Activated CD4-positive, alpha-beta T cell treated with anti-CD3 and anti-CD28 coated beads for 4 hours (primary cell): ENCODE measurements around the gene SLC44A5.

Experiments used
- DNase-seq, 2 donors: peaks; one replicate each; pipeline ENCODE4 v3.0.0-alpha.2; 2020

SLC44A5 gene

GRCh38 chr1:75587692-75588091 is 23.2 kb downstream of the SLC44A5 start:
- DNase-seq: no peak

GRCh38 chr1:75583282-75583681 is 27.6 kb downstream of the SLC44A5 start:
- DNase-seq: no peak

- DNase-seq: no peak
Measured at GRCh38 chr1:75582725-75583261, 28.1 kb downstream of the SLC44A5 start.

GRCh38 chr1:75579046-75579445 is 31.9 kb downstream of the SLC44A5 start:
- DNase-seq: no peak

GRCh38 chr1:75575837-75576236 is 35.1 kb downstream of the SLC44A5 start:
- DNase-seq: no peak

GRCh38 chr1:75567191-75567590 is 43.7 kb downstream of the SLC44A5 start:
- DNase-seq: no peak

GRCh38 chr1:75559800-75560199 is 51.1 kb downstream of the SLC44A5 start:
- no peak for DNase-seq

GRCh38 chr1:75559136-75559535 is 51.8 kb downstream of the SLC44A5 start:
- no peak for DNase-seq

GRCh38 chr1:75554870-75555269 is 56.0 kb downstream of the SLC44A5 start:
- no peak for DNase-seq

- no peak for DNase-seq
Measured at GRCh38 chr1:75554181-75554580, 56.7 kb downstream of the SLC44A5 start.

- no peak for DNase-seq
Measured at GRCh38 chr1:75550559-75550958, 60.4 kb downstream of the SLC44A5 start.

- no peak for DNase-seq
Measured at GRCh38 chr1:75548721-75549480, 62.0 kb downstream of the SLC44A5 start.

GRCh38 chr1:75543705-75544104 is 67.2 kb downstream of the SLC44A5 start:
- DNase-seq: no peak

- DNase-seq: no peak
Measured at GRCh38 chr1:75542818-75543570, 67.9 kb downstream of the SLC44A5 start.

GRCh38 chr1:75539230-75540116 is 71.4 kb downstream of the SLC44A5 start:
- DNase-seq: no peak

- DNase-seq: no peak
Measured at GRCh38 chr1:75533085-75533484, 77.8 kb downstream of the SLC44A5 start.

GRCh38 chr1:75531570-75531969 is 79.3 kb downstream of the SLC44A5 start:
- no peak for DNase-seq

GRCh38 chr1:75529488-75529887 is 81.4 kb downstream of the SLC44A5 start:
- no peak for DNase-seq

GRCh38 chr1:75528001-75528400 is 82.9 kb downstream of the SLC44A5 start:
- DNase-seq: no peak

GRCh38 chr1:75522389-75522788 is 88.5 kb downstream of the SLC44A5 start:
- DNase-seq: no peak

GRCh38 chr1:75521658-75522057 is 89.3 kb downstream of the SLC44A5 start:
- DNase-seq: no peak

- no peak for DNase-seq
Measured at GRCh38 chr1:75520862-75521475, 89.9 kb downstream of the SLC44A5 start.
